Peyer's patch (tissue), 4 donors: ENCODE results near the gene NPTX1.

ENCODE experiments used
- CTCF ChIP-seq, 6 experiments: fragments of 450-650 bp in 4 of 6; fragments of 200-600 bp in 2 of 6; sonication (generic) in 1 of 6; IDR thresholded peaks; one replicate each; pipeline ENCODE4 v1.5.1; 2017 to 2019; ENCODE audit warnings: antibody characterized with exemption in 6 of 6, mild to moderate bottlenecking in 3 of 6, moderate library complexity in 1 of 6
- POLR2A ChIP-seq, 2 donors: fragments of 450-650 bp; IDR thresholded peaks; one replicate each; pipeline ENCODE4 v1.5.1; 2017; ENCODE audit warnings: antibody characterized with exemption in 2 of 2, mild to moderate bottlenecking in 2 of 2, moderate library complexity in 2 of 2

DNA sequence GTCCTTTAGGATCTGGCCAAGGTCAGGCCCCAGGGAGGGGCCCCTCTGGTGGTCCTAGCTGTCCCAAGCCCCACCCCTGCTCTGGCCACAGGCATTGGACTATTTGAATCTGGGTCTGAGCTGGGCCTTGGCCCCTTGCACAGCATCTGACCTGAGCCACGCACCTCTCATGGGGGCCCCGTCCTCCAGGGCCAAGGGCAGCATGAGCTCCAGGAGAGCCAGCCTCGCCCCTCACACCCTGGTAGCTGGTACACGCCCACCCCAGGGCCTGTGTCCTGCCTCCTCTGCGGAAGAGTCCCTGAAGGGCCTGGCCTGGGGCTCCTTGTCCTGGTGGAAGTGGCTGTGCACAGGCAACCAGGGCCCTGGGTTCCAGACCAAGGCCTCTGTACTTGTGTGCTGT is 37.6 kb downstream of the NPTX1 start:
- TF ChIP-seq CTCF (IDR thresholded peaks at IDR 0.05): no peak
- no peak for TF ChIP-seq POLR2A (IDR thresholded peaks at IDR 0.05)
